Measurements from ENCODE around the gene COX8A. TPM values are rescaled to one million over a fixed set of nuclear protein-coding genes. Genes with fewer than 3 reads are reported as not detected.

Gene COX8A
- total RNA-seq, 1 donor from 2014 or later, result 920 TPM

DNA sequence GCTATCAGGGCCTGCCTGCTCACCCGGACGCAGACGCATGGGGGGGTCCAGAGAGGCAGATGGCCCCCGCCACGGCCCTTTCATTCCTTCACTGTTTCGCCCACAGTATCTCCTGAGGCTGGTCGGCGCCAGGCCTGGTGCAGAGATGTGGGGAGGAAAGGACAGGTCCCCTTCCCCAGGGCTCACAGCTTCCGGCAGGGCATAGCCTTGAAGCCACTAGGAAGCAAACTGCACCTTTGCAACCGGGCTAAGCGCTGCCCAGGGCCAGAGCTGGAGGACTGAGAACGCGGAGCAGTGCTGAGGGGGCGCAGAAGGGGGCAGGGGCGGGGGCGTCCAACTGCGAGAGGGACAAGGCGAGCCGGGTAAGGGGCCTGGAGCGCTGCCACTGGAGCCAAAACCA lies 41.1 kb downstream of the COX8A start:
- no peak for DNase-seq
- TF ChIP-seq, protein P1, sequence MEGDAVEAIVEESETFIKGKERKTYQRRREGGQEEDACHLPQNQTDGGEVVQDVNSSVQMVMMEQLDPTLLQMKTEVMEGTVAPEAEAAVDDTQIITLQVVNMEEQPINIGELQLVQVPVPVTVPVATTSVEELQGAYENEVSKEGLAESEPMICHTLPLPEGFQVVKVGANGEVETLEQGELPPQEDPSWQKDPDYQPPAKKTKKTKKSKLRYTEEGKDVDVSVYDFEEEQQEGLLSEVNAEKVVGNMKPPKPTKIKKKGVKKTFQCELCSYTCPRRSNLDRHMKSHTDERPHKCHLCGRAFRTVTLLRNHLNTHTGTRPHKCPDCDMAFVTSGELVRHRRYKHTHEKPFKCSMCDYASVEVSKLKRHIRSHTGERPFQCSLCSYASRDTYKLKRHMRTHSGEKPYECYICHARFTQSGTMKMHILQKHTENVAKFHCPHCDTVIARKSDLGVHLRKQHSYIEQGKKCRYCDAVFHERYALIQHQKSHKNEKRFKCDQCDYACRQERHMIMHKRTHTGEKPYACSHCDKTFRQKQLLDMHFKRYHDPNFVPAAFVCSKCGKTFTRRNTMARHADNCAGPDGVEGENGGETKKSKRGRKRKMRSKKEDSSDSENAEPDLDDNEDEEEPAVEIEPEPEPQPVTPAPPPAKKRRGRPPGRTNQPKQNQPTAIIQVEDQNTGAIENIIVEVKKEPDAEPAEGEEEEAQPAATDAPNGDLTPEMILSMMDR (IDR thresholded peaks at IDR 0.05; ENCODE audit: borderline replicate concordance), result no peak
- Histone ChIP-seq H3K4me1 (peaks cover 20% of the 10 kb centered on the region), H3K4me3 (no peak overlapping the region), H3K36me3 (no peaks in the 10 kb centered on the region), H3K27ac (replicated peaks) (no peak overlapping the region), H3K9me3 (replicated peaks) (no peaks in the 10 kb centered on the region), H3K27me3 (ENCODE audit: low read depth) (no peaks in the 10 kb centered on the region)
- intact Hi-C loops (cut with micrococcal nuclease), result no loop called here

DNA sequence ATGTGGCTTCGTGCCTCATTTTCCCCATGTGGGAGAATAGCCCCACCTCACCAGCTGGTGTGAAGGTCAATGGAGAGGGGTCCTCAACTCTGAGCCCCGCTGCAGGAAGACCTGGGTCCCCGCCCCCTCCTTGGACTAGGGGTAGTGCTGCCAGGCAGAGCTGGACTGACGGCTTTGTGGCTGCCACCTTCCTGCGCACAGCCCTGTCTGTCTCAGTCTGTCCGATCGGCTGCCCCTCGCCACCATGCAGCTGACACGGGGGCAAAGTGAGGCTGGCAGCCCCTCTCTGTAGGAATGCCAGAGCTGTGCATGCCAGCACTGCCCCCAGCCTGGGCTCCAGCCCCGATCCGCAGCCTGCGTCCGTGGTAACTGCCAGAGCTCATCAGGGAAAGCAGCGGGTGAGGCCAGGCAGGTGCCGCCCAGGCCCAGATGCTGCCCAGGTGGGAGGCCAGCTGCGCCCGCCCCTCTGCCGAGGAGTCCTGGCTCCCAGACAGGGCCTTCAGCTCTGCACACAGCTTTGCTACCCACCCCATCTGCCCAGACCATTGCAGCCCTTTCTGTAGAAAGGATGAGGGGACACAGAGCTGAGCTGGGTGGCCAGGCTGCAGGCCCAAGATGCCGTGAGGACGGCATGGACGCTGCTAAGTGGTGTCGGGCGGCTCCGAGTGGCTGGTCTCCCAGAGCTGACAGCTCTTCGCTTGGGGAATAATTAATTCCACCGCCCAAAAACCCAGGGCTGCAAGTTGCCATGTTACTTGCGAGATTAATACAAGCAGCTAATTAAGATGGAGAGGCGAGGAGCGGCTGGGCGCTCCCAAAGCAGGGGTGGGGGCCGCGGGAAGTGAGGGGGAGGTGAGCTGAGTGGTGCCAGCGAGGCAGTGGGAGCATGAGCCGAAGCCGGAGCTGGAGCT lies 41.8 kb downstream of the COX8A start:
- TF ChIP-seq, protein P1 (IDR thresholded peaks at IDR 0.05; ENCODE audit: borderline replicate concordance), result no peak
- Histone ChIP-seq H3K9me3 (replicated peaks) (no peaks in the 10 kb centered on the region), H3K27ac (replicated peaks) (no peak overlapping the region), H3K4me1 (peaks cover 23% of the 10 kb centered on the region), H3K27me3 (ENCODE audit: low read depth) (no peaks in the 10 kb centered on the region), H3K4me3 (no peak overlapping the region), H3K36me3 (no peaks in the 10 kb centered on the region)
- DNase-seq, result no peak
- intact Hi-C loops (cut with micrococcal nuclease), result no loop called here

DNA sequence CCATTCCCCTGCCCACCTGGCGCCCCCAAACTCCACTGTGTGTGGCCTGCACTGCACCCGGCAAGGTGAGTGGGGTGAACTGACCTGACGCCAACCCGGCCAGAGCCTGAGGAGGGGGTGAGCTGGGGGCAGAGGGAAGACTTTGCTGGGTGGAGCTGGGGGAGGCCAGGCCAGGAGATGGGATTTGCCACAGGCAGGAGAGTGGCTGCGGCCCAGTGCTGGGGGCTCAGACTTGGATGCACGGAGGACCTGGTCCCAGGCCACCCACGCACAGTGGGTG lies 43.5 kb downstream of the COX8A start:
- TF ChIP-seq, protein P1 (IDR thresholded peaks at IDR 0.05; ENCODE audit: borderline replicate concordance), result no peak
- H3K36me3 ChIP-seq, result no peaks in the 10 kb centered on the region
- no peak for DNase-seq
- intact Hi-C loops (cut with micrococcal nuclease), result no loop called here
- H3K9me3 ChIP-seq (replicated peaks), result no peaks in the 10 kb centered on the region
- H3K27me3 ChIP-seq (ENCODE audit: low read depth), result no peaks in the 10 kb centered on the region
- peaks cover 27% of the 10 kb centered on the region for H3K4me1 ChIP-seq
- H3K27ac ChIP-seq (replicated peaks), result no peak overlapping the region
- H3K4me3 ChIP-seq, result no peak overlapping the region

DNA sequence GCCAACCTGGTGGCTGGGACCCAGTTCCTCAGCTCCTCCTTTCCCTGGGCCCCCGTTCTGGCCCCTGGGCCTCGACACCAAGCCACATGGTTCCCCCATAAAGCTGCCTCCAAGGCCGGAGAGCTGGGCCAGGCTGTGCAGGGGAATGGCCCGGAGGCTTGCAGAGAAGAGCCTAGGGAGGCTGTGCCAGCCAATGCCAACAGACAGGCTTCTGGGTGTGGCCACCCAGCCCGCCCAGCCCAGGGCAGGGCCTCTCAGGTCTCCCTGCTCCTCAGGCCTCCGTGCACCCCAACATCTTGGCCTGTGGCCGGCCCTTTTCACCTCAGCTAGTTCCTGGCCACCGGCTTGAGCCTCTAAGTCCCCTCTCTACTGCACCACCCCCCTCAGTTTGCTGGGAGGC lies 43.9 kb downstream of the COX8A start:
- DNase-seq, result no peak
- intact Hi-C loops (cut with micrococcal nuclease), result no loop called here

DNA sequence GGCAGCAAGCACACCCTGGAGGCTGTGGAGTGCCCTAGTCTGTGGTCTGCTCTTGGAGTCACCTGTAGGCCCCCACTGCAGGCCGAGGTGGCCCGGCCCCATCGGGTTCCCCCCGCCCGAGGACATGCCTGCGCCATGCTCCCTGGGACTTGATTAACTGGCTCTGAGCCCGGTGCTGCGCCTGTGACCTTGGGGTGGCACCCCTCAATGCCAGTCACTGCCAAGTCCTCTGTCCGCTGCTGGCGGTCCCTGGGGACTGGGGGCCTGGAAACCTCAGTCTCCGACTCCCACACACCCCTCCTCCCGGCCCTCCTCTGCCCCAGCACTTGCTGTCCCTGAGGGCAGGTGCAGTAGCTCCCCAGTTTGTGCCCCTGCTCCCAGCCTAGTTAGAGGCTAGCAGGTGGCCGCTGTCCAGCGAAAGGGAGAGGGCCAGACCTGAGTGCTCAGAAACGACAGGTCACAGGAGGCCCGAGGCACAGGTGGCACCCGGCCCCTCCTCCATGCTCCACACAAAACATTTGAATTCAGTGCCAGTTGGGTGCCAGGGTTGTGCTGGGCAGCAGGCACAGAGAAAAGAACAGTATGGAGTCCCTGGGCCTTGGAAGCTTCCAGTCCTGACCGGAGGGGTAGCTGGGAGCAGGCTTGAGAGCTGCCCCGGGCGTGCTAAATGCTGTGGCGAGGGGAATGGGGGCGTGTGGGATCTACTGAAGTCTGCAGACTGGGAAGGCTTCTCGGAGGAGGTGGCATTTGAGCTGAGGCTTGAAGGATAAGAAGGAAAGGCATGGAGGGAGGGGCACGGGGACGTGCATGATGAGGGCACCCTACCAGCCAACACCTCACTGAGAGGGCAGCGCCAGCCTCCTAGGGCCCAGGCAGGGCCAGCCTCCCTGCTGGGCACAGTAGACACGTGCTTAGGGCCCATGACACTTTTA lies 45.0 kb downstream of the COX8A start:
- peak overlapping the region; percentile 25 for H3K4me3 ChIP-seq
- DNase-seq, result peak; percentile 59
- no peaks in the 10 kb centered on the region for H3K36me3 ChIP-seq
- peaks cover 36% of the 10 kb centered on the region for H3K4me1 ChIP-seq
- TF ChIP-seq, protein P1 (IDR thresholded peaks at IDR 0.05; ENCODE audit: borderline replicate concordance), result no peak
- H3K9me3 ChIP-seq (replicated peaks), result no peaks in the 10 kb centered on the region
- intact Hi-C loops (cut with micrococcal nuclease), result no loop called here
- H3K27ac ChIP-seq (replicated peaks), result peak overlapping the region; percentile 71
- H3K27me3 ChIP-seq (ENCODE audit: low read depth), result no peaks in the 10 kb centered on the region

More for the DNA sequence above, 43.9 kb downstream of the COX8A start:
- TF ChIP-seq, protein P1 (IDR thresholded peaks at IDR 0.05; ENCODE audit: borderline replicate concordance), result no peak
- Histone ChIP-seq H3K27ac (replicated peaks) (no peak overlapping the region), H3K9me3 (replicated peaks) (no peaks in the 10 kb centered on the region), H3K36me3 (no peaks in the 10 kb centered on the region), H3K27me3 (ENCODE audit: low read depth) (no peaks in the 10 kb centered on the region), H3K4me3 (no peak overlapping the region), H3K4me1 (peaks cover 27% of the 10 kb centered on the region)
